HG03280 (cell line): ENCODE results near the gene KIAA0513.
A peak's percentile ranks its signal among the peaks of the same experiment; 100 is the strongest.
"Not testable (repeated sequence)": the region's sequence is repeated elsewhere in the genome, so short reads cannot be mapped to it uniquely, and the experiment has no call there.

Experiments
- ATAC-seq: cut with Tn5 transposase; IDR thresholded peaks from one replicate; pipeline ENCODE4 v1.9.1; 2021; ENCODE audit warnings: mild to moderate bottlenecking, moderate library complexity; ENCODE audit not compliant: unreplicated experiment

KIAA0513 gene

GRCh38 chr16:85027958-85028684 is 526 bp downstream of the KIAA0513 start:
- peak; percentile 21 for ATAC-seq

- ATAC-seq, result no peak
Observed at GRCh38 chr16:85028685-85029407, 1.3 kb downstream of the KIAA0513 start.

GRCh38 chr16:85029408-85029784 is 1.8 kb downstream of the KIAA0513 start:
- ATAC-seq, result no peak

- no peak for ATAC-seq
Observed at GRCh38 chr16:85029981-85030401, 2.4 kb downstream of the KIAA0513 start.

- ATAC-seq, result no peak
Observed at GRCh38 chr16:85031451-85031850, 3.9 kb downstream of the KIAA0513 start.

- not testable (repeated sequence) for ATAC-seq
Observed at GRCh38 chr16:85032187-85032586, 4.6 kb downstream of the KIAA0513 start.

- no peak for ATAC-seq
Observed at GRCh38 chr16:85033171-85033570, 5.6 kb downstream of the KIAA0513 start.

- ATAC-seq, result no peak
Observed at GRCh38 chr16:85034591-85035433, 7.2 kb downstream of the KIAA0513 start.

GRCh38 chr16:85036236-85037049 is 8.8 kb downstream of the KIAA0513 start:
- ATAC-seq, result no peak

- ATAC-seq, result no peak
Observed at GRCh38 chr16:85037050-85037410, 9.4 kb downstream of the KIAA0513 start.

- ATAC-seq, result no peak
Observed at GRCh38 chr16:85037721-85038120, 10.1 kb downstream of the KIAA0513 start.

GRCh38 chr16:85040685-85041084 is 13.1 kb downstream of the KIAA0513 start:
- no peak for ATAC-seq

GRCh38 chr16:85041219-85042166 is 13.9 kb downstream of the KIAA0513 start:
- ATAC-seq, result no peak

GRCh38 chr16:85042167-85042526 is 14.6 kb downstream of the KIAA0513 start:
- ATAC-seq, result no peak

- ATAC-seq, result no peak
Observed at GRCh38 chr16:85042606-85043005, 15.0 kb downstream of the KIAA0513 start.

- ATAC-seq, result no peak
Observed at GRCh38 chr16:85045077-85045476, 17.5 kb downstream of the KIAA0513 start.

GRCh38 chr16:85045641-85046471 is 18.3 kb downstream of the KIAA0513 start:
- ATAC-seq, result no peak

- ATAC-seq, result no peak
Observed at GRCh38 chr16:85046472-85046916, 18.9 kb downstream of the KIAA0513 start.
